Transverse colon (tissue), 4 donors: ENCODE measurements around the gene KLHL10. TPM values are rescaled to one million over a fixed set of nuclear protein-coding genes. Genes with fewer than 3 reads are reported as not detected.
"Not testable (repeated sequence)": the region's sequence is repeated elsewhere in the genome, so short reads cannot be mapped to it uniquely, and the experiment has no call there.

Experiments
- DNase-seq: peaks from one replicate; pipeline ENCODE4 v3.0.0-alpha.2; 2019
- H3K27ac ChIP-seq, 4 donors: fragments of 200-600 bp; sonication (generic); 2 replicates each; pipeline ENCODE4 v1.5.1; 2016 to 2018; ENCODE audit warnings: inconsistent platforms in 4 of 4
- H3K27me3 ChIP-seq: fragments of 200-600 bp; sonication (generic); 2 replicates; pipeline ENCODE4 v1.5.1; 2017; ENCODE audit warnings: inconsistent platforms
- H3K36me3 ChIP-seq, 4 donors: fragments of 200-600 bp; sonication (generic); 2 replicates each; pipeline ENCODE4 v1.5.1; 2017 to 2019; ENCODE audit warnings: inconsistent platforms in 4 of 4
- H3K4me1 ChIP-seq, 4 donors: fragments of 200-600 bp; sonication (generic); 2 replicates each; pipeline ENCODE4 v1.5.1; 2017 to 2020; ENCODE audit warnings: inconsistent platforms in 4 of 4
- H3K4me3 ChIP-seq, 4 donors: fragments of 200-600 bp; sonication (generic); 1 replicate in 1 of 4; 2 replicates in 3 of 4; pipeline versions ENCODE4 v1.5.1 to v1.6.1; 2017 to 2019; ENCODE audit warnings: inconsistent platforms in 4 of 4
- H3K9me3 ChIP-seq, 2 donors: fragments of 200-600 bp; sonication (generic); 2 replicates each; pipeline ENCODE4 v1.5.1; 2017 to 2019; ENCODE audit warnings: inconsistent platforms in 2 of 2
- EP300 ChIP-seq: sonication (generic); formaldehyde crosslinking; IDR thresholded peaks from one replicate; pipeline ENCODE4 v1.6.1; 2017; ENCODE audit warnings: antibody characterized with exemption, low read depth
- POLR2A ChIP-seq: fragments of 450-650 bp; IDR thresholded peaks from one replicate; pipeline ENCODE4 v1.6.1; 2016; ENCODE audit warnings: antibody characterized with exemption, mild to moderate bottlenecking, moderate library complexity
- POLR2AphosphoS5 ChIP-seq, 3 donors: sonication (generic); formaldehyde crosslinking; IDR thresholded peaks; one replicate each; pipeline ENCODE4 v1.6.1; 2016; ENCODE audit warnings: antibody characterized with exemption in 3 of 3
- WGBS, 2 donors: methylation state at CpG; one replicate each; pipeline ENCODE4 v1.1.5; 2018; ENCODE audit warnings: low coverage in 1 of 2; 5-methylcytosine and 5-hydroxymethylcytosine counted together
- in situ Hi-C, 4 donors: fragments of 200-750 bp; cut with MboI; loops; one replicate each; pipeline versions ENCODE4 v1.15.0 to v1.15.1; 2017; ENCODE audit warnings: low sequenced_read_pairs in 3 of 4, low pct_ligation_motif_present in 1 of 4, low pct_unique_long_range_greater_than_20kb in 1 of 4
- intact Hi-C: fragments of 100-400 bp; cut with DNase I; formaldehyde crosslinking; loops from one replicate; pipeline ENCODE4 v1.15.1; 2023; ENCODE audit warnings: low total_unique reads
- total RNA-seq, 4 donors: library from RNA; depleted of rRNA; stranded (reverse); fragments of >200 nt; gene quantifications; one replicate each; pipeline ENCODE4 v1.1.0, GENCODE V29; 2016
- TF ChIP-seq, protein P1 (sequence below), 5 experiments: fragments of 200-600 bp in 3 of 5; fragments of 450-650 bp in 2 of 5; sonication (generic) in 3 of 5; IDR thresholded peaks; 1 replicate in 2 of 5; 2 replicates in 3 of 5; pipeline ENCODE4 v1.5.1; 2016 to 2017; ENCODE audit warnings: antibody characterized with exemption in 5 of 5, inconsistent platforms in 3 of 5, mild to moderate bottlenecking in 2 of 5, moderate library complexity in 1 of 5

KLHL10 gene
- total RNA-seq, 4 donors from 2014 or later = 0.32 TPM; not detected in 3

- Histone ChIP-seq H3K4me1 (no peaks in the 10 kb centered on the region), H3K4me3 (no peak overlapping the region), H3K27ac (no peak overlapping the region), H3K27me3 (no peaks in the 10 kb centered on the region), H3K36me3 (no peaks in the 10 kb centered on the region), H3K9me3 (no peaks in the 10 kb centered on the region)
- 100% methylated on average over 1 of the region's 1 CpG; no CpG with 5 or more reads in 1 of the 2 donors for WGBS, 2 donors
- intact Hi-C loops (no loop called here), in situ Hi-C loops (no loop called here)
- no peak for DNase-seq
- TF ChIP-seq POLR2A (no peak), POLR2AphosphoS5 (IDR thresholded peaks at IDR 0.05) (no peak), EP300 (no peak)
- TF ChIP-seq, protein P1, sequence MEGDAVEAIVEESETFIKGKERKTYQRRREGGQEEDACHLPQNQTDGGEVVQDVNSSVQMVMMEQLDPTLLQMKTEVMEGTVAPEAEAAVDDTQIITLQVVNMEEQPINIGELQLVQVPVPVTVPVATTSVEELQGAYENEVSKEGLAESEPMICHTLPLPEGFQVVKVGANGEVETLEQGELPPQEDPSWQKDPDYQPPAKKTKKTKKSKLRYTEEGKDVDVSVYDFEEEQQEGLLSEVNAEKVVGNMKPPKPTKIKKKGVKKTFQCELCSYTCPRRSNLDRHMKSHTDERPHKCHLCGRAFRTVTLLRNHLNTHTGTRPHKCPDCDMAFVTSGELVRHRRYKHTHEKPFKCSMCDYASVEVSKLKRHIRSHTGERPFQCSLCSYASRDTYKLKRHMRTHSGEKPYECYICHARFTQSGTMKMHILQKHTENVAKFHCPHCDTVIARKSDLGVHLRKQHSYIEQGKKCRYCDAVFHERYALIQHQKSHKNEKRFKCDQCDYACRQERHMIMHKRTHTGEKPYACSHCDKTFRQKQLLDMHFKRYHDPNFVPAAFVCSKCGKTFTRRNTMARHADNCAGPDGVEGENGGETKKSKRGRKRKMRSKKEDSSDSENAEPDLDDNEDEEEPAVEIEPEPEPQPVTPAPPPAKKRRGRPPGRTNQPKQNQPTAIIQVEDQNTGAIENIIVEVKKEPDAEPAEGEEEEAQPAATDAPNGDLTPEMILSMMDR (IDR thresholded peaks at IDR 0.05) = no peak
These were observed 14.5 kb upstream of the KLHL10 start for GRCh38 chr17:41823141-41823524.

GRCh38 chr17:41823580-41823979 lies 14.0 kb upstream of the KLHL10 start:
- H3K36me3 ChIP-seq = no peaks in the 10 kb centered on the region

GRCh38 chr17:41824086-41824485 lies 13.5 kb upstream of the KLHL10 start:
- H3K36me3 ChIP-seq = no peaks in the 10 kb centered on the region
- no peaks in the 10 kb centered on the region for H3K9me3 ChIP-seq
- H3K4me3 ChIP-seq = no peak overlapping the region
- no peak overlapping the region for H3K27ac ChIP-seq
- 57 to 67% methylated on average over 1 to 7 of the region's 7 CpGs for WGBS, 2 donors
- DNase-seq = no peak
- intact Hi-C loops (no loop called here), in situ Hi-C loops (no loop called here)
- no peaks in the 10 kb centered on the region for H3K27me3 ChIP-seq
- H3K4me1 ChIP-seq = no peaks in the 10 kb centered on the region
- TF ChIP-seq POLR2A (no peak), POLR2AphosphoS5 (IDR thresholded peaks at IDR 0.05) (no peak), EP300 (no peak)
- TF ChIP-seq, protein P1 (IDR thresholded peaks at IDR 0.05) = no peak

More at GRCh38 chr17:41823580-41823979, 14.0 kb upstream of the KLHL10 start:
- H3K4me3 ChIP-seq = no peak overlapping the region
- no peaks in the 10 kb centered on the region for H3K4me1 ChIP-seq
- no peaks in the 10 kb centered on the region for H3K27me3 ChIP-seq
- WGBS, 2 donors = 87 to 89% methylated on average over 4 to 7 of the region's 7 CpGs
- TF ChIP-seq EP300 = no peak
- no peak for TF ChIP-seq POLR2AphosphoS5 (IDR thresholded peaks at IDR 0.05)
- TF ChIP-seq, protein P1 (IDR thresholded peaks at IDR 0.05) = no peak
- TF ChIP-seq POLR2A = no peak
- intact Hi-C loops (no loop called here), in situ Hi-C loops (no loop called here)
- no peak for DNase-seq
- no peaks in the 10 kb centered on the region for H3K9me3 ChIP-seq
- H3K27ac ChIP-seq = no peak overlapping the region

DNA sequence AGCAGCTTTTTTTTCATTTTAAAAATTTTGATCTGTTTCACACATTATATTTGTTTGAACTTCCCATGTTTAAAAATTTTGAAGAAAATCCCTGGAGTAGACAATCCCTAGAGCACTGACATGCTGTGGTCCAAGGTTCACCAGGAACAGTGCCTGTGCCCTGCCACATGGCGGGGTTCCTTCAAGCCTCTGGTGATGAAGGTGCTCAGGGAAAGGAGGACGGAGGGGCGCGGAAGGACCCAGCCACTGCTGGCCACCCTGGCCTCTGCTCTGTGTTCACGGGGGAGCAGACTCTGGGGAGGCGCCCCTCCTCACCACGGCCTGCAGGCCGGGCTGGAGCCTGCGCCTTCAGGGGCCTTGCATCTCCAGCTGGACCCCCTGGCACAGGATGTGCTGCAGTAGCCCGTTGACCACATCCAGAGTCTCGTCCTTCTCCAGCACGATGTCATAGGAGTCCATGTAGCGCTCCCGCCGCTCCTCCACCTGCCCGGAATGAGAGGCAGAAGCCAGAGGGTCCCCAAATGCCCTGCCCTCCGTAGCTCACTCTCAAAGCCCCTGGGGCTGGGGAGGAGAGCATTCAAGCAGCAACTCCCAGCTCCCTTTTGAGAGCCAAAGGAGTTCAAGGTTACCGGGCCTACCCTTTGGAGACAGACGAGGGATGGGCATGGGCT lies 12.3 kb upstream of the KLHL10 start:
- WGBS, 2 donors = 90 to 100% methylated on average over 1 to 19 of the region's 19 CpGs
- DNase-seq = no peak
- intact Hi-C loops (no loop called here), in situ Hi-C loops (no loop called here)
- Histone ChIP-seq H3K4me1 (no peaks in the 10 kb centered on the region), H3K36me3 (no peaks in the 10 kb centered on the region), H3K4me3 (no peak overlapping the region), H3K9me3 (no peaks in the 10 kb centered on the region), H3K27me3 (no peaks in the 10 kb centered on the region), H3K27ac (no peak overlapping the region)
- TF ChIP-seq POLR2AphosphoS5 (IDR thresholded peaks at IDR 0.05) (no peak), EP300 (no peak), POLR2A (no peak)
- TF ChIP-seq, protein P1 (IDR thresholded peaks at IDR 0.05) = no peak

DNA sequence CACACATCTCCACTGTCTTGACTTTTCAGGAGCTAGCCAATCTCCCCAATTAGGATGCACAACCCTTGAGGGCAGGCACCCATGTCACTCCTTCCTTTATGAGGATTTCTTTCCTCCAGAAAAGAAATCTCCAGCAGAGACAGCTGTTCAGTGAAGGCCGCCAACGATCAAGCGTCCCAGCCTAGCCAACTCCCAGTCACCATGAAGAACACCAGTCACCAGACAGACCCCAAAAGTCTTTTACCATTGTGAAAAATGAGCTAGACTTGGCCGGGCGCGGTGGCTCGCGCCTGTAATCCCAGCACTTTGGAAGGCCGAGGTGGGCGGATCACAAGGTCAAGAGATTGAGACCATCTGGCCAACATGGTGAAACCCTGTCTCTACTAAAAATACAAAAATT lies 7.7 kb upstream of the KLHL10 start:
- intact Hi-C loops, H3K27ac ChIP-seq, DNase-seq, H3K4me1 ChIP-seq, H3K27me3 ChIP-seq, H3K9me3 ChIP-seq, H3K36me3 ChIP-seq, in situ Hi-C loops, H3K4me3 ChIP-seq: not testable (repeated sequence)
- WGBS, 2 donors = 87% methylated on average over 10 of the region's 10 CpGs; no CpG with 5 or more reads in 1 of the 2 donors
